Measurements from ENCODE around the gene PLXNB2. TPM values are rescaled to one million over a fixed set of nuclear protein-coding genes. Genes with fewer than 3 reads are reported as not detected.

Gene PLXNB2
- 94.9 to 120 TPM (median 119 TPM) in 5 replicates for total RNA-seq (2022; extraction: Qiagen RNA extraction; ENCODE audit: low read depth)

GRCh38 chr22:50306753-50307749, at the start of gene PLXNB2:
PLXNB2 (minus strand) TSS chr22:50307646; CDS start chr22:50290584, 17,062 bp downstream.

GRCh38 chr22:50342651-50343540, 35.5 kb upstream of the PLXNB2 start, which contains the start of gene PPP6R2:
PPP6R2 (plus strand) TSS chr22:50343327; CDS start chr22:50393909, 50,582 bp downstream.

GRCh38 chr22:50326956-50327710, 19.7 kb upstream of the PLXNB2 start, which contains the start of gene DENND6B:
DENND6B (minus strand) TSS chr22:50327012; CDS start chr22:50326988, 24 bp downstream.

GRCh38 chr22:50269970-50270665, 37.3 kb downstream of the PLXNB2 start, which contains the start of gene MAPK11:
MAPK11 (minus strand) TSS chr22:50270380; CDS start chr22:50270292, 88 bp downstream.

GRCh38 chr22:50261615-50262459, 45.6 kb downstream of the PLXNB2 start, which contains the start of gene MAPK12:
MAPK12 (minus strand) TSS chr22:50261683; CDS start chr22:50261509, 174 bp downstream.

GRCh38 chr22:50250555-50251476, 56.6 kb downstream of the PLXNB2 start, which contains the start of gene HDAC10:
HDAC10 (minus strand) TSS chr22:50251265; CDS start chr22:50251032, 233 bp downstream.

GRCh38 chr22:50244420-50245213, 62.8 kb downstream of the PLXNB2 start, which contains the start of gene TUBGCP6:
TUBGCP6 (minus strand) TSS chr22:50245023; CDS start chr22:50244459, 564 bp downstream.

Other genes with a start within 250 kb of the PLXNB2 start
- not detected in 5 replicates for gene TTLL8, start 249.3 kb downstream of the PLXNB2 start, total RNA-seq (2022; extraction: Qiagen RNA extraction; ENCODE audit: low read depth)
- gene MLC1, start 222.2 kb downstream of the PLXNB2 start, total RNA-seq (2022; extraction: Qiagen RNA extraction; ENCODE audit: low read depth), result 0.03 to 0.09 TPM (median 0.04 TPM) in 3 of 5 replicates, not detected in the others
- not detected in 5 replicates for gene MOV10L1, start 217.6 kb downstream of the PLXNB2 start, total RNA-seq (2022; extraction: Qiagen RNA extraction; ENCODE audit: low read depth)
- gene PANX2, start 136.9 kb downstream of the PLXNB2 start, total RNA-seq (2022; extraction: Qiagen RNA extraction; ENCODE audit: low read depth), result 5.8 to 7.5 TPM (median 6.3 TPM) in 5 replicates
- gene TRABD, start 121.7 kb downstream of the PLXNB2 start, total RNA-seq (2022; extraction: Qiagen RNA extraction; ENCODE audit: low read depth), result 23.1 to 37.1 TPM (median 32.9 TPM) in 5 replicates
- gene SELENOO, start 106.6 kb downstream of the PLXNB2 start, total RNA-seq (2022; extraction: Qiagen RNA extraction; ENCODE audit: low read depth), result 13.4 to 19.2 TPM (median 17.3 TPM) in 5 replicates
- 5.8 to 11.4 TPM (median 11.1 TPM) in 5 replicates for gene TUBGCP6, start 62.6 kb downstream of the PLXNB2 start, total RNA-seq (2022; extraction: Qiagen RNA extraction; ENCODE audit: low read depth)
- 8.7 to 14.6 TPM (median 11.5 TPM) in 5 replicates for gene HDAC10, start 56.4 kb downstream of the PLXNB2 start, total RNA-seq (2022; extraction: Qiagen RNA extraction; ENCODE audit: low read depth)
- 18.6 to 25.1 TPM (median 24.1 TPM) in 5 replicates for gene MAPK12, start 46.0 kb downstream of the PLXNB2 start, total RNA-seq (2022; extraction: Qiagen RNA extraction; ENCODE audit: low read depth)
- gene MAPK11, start 37.3 kb downstream of the PLXNB2 start, total RNA-seq (2022; extraction: Qiagen RNA extraction; ENCODE audit: low read depth), result 4.8 to 7.2 TPM (median 6.6 TPM) in 5 replicates
- gene DENND6B, start 19.4 kb upstream of the PLXNB2 start, total RNA-seq (2022; extraction: Qiagen RNA extraction; ENCODE audit: low read depth), result 1.9 to 3.2 TPM (median 3.0 TPM) in 5 replicates
- 10.0 to 15.2 TPM (median 12.7 TPM) in 5 replicates for gene PPP6R2, start 35.7 kb upstream of the PLXNB2 start, total RNA-seq (2022; extraction: Qiagen RNA extraction; ENCODE audit: low read depth)
- 18.1 to 29.4 TPM (median 23.4 TPM) in 5 replicates for gene SBF1, start 167.4 kb upstream of the PLXNB2 start, total RNA-seq (2022; extraction: Qiagen RNA extraction; ENCODE audit: low read depth)
- 0.41 to 0.73 TPM (median 0.58 TPM) in 5 replicates for gene ADM2, start 173.9 kb upstream of the PLXNB2 start, total RNA-seq (2022; extraction: Qiagen RNA extraction; ENCODE audit: low read depth)
- 0.09 to 0.14 TPM in 2 of 5 replicates, not detected in the others for gene MIOX, start 179.2 kb upstream of the PLXNB2 start, total RNA-seq (2022; extraction: Qiagen RNA extraction; ENCODE audit: low read depth)
- gene LMF2, start 200.1 kb upstream of the PLXNB2 start, total RNA-seq (2022; extraction: Qiagen RNA extraction; ENCODE audit: low read depth), result 34.0 to 51.8 TPM (median 43.2 TPM) in 5 replicates
- gene NCAPH2, start 200.6 kb upstream of the PLXNB2 start, total RNA-seq (2022; extraction: Qiagen RNA extraction; ENCODE audit: low read depth), result 34.1 to 42.1 TPM (median 37.3 TPM) in 5 replicates
- gene SCO2, start 218.0 kb upstream of the PLXNB2 start, total RNA-seq (2022; extraction: Qiagen RNA extraction; ENCODE audit: low read depth), result 2.6 to 8.0 TPM (median 5.4 TPM) in 5 replicates
- gene TYMP, start 222.4 kb upstream of the PLXNB2 start, total RNA-seq (2022; extraction: Qiagen RNA extraction; ENCODE audit: low read depth), result 9.5 to 19.2 TPM (median 17.9 TPM) in 5 replicates
- gene KLHDC7B, start 238.3 kb upstream of the PLXNB2 start, total RNA-seq (2022; extraction: Qiagen RNA extraction; ENCODE audit: low read depth), result 0.02 to 0.05 TPM (median 0.05 TPM) in 3 of 5 replicates, not detected in the others

All from A549 treated with DMSO at 1 μM for 4 hours (cell line).